Gastrocnemius medialis (tissue), 4 donors: Measurements from ENCODE around the gene SYTL2. TPM values are rescaled to one million over a fixed set of nuclear protein-coding genes. Genes with fewer than 3 reads are reported as not detected.
A peak's percentile ranks its signal among the peaks of the same experiment; 100 is the strongest.

Experiments used
- ATAC-seq, 2 donors: fragments of 150-250 bp; one replicate each; pipeline ENCODE4 v1.9.1; 2016
- DNase-seq, 2 donors: peaks; one replicate each; pipeline ENCODE4 v3.0.0-alpha.2; 2019
- H3K27ac ChIP-seq, 4 donors: fragments of 200-600 bp; sonication (generic); 1 replicate in 1 of 4; 2 replicates in 3 of 4; pipeline ENCODE4 v1.5.1; 2016 to 2018; ENCODE audit warnings: mild to moderate bottlenecking in 2 of 4, moderate library complexity in 1 of 4
- H3K27me3 ChIP-seq, 3 donors: fragments of 200-600 bp; sonication (generic) in 2 of 3; 1 replicate in 1 of 3; 2 replicates in 2 of 3; pipeline versions ENCODE4 v1.5.1 to v1.6.0; 2016 to 2019; ENCODE audit warnings: mild to moderate bottlenecking in 1 of 3, moderate library complexity in 1 of 3
- H3K36me3 ChIP-seq, 2 donors: fragments of 200-600 bp; sonication (generic) in 1 of 2; one replicate each; pipeline ENCODE4 v1.5.1; 2017 to 2018
- H3K4me1 ChIP-seq, 2 donors: fragments of 200-600 bp; sonication (generic) in 1 of 2; one replicate each; pipeline ENCODE4 v1.5.1; 2016 to 2017; ENCODE audit warnings: mild to moderate bottlenecking in 2 of 2
- H3K4me3 ChIP-seq, 4 donors: fragments of 200-600 bp; sonication (generic) in 3 of 4; 1 replicate in 1 of 4; 2 replicates in 3 of 4; pipeline ENCODE4 v1.5.1; 2016 to 2019; ENCODE audit warnings: mild to moderate bottlenecking in 2 of 4
- H3K9me3 ChIP-seq, 3 donors: fragments of 200-600 bp; sonication (generic) in 2 of 3; 1 replicate in 1 of 3; 2 replicates in 2 of 3; pipeline ENCODE4 v1.5.1; 2016 to 2019
- POLR2A ChIP-seq, 2 donors: fragments of 450-650 bp; IDR thresholded peaks; one replicate each; pipeline ENCODE4 v1.6.1; 2017; ENCODE audit warnings: antibody characterized with exemption in 2 of 2, mild to moderate bottlenecking in 2 of 2, moderate library complexity in 2 of 2
- in situ Hi-C, 4 donors: fragments of 200-750 bp; cut with MboI; loops; one replicate each; pipeline versions ENCODE4 v1.15.0 to v1.8.0; 2017; ENCODE audit warnings: low sequenced_read_pairs in 4 of 4
- intact Hi-C: fragments of 100-400 bp; cut with DNase I; formaldehyde crosslinking; loops from one replicate; pipeline ENCODE4 v1.15.1; 2023; ENCODE audit warnings: low total_unique reads
- total RNA-seq, 4 donors: library from RNA; depleted of rRNA; stranded (reverse); fragments of >200 nt; gene quantifications; one replicate each; pipeline versions ENCODE4 v1.1.0 to v1.2.3, GENCODE V29; 2016
- TF ChIP-seq, protein P1 (sequence below), 5 experiments: fragments of 450-650 bp in 3 of 5; fragments of 200-600 bp in 2 of 5; sonication (generic) in 2 of 5; IDR thresholded peaks in 4 of 5; conservative IDR thresholded peaks in 1 of 5; 1 replicate in 4 of 5; 2 replicates in 1 of 5; pipeline ENCODE4 v1.5.1; 2016 to 2019; ENCODE audit warnings: antibody characterized with exemption in 5 of 5, mild to moderate bottlenecking in 3 of 5, moderate library complexity in 3 of 5

Gene SYTL2
- total RNA-seq, 4 donors from 2014 or later = 0.97 to 11.9 (median 2.7) TPM

DNA sequence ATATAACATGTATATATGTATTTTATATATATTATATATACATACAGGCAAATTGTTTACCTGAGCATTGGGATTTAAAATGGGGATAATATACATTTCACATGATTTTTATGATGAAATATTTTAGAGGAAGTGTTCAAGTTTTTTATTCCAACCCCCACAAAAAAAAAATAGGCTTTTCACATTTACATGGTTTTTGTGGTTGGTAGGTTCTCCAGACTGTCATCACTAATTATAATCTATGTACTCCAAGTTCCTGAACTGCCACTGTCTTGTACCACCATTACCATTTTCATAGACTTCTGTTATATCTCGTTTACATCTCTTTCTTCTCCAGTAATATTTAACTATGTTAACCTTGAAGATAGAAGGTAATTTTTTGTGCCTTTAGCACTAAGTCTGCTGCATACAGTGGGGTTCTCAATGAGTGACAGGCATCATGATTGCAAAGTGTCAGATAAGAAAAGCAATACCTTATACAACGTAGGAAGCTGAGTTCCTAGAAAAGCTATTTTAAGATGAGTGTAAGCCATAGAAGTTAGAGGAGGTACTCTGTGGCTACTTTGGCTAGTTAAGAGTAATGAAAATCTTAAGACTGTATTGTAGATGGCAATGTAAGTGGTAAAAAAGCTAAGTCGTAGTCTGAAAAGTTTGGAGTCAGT is 158.0 kb downstream of the SYTL2 start:
- H3K4me1 ChIP-seq = peaks cover 11 to 24% of the 10 kb centered on the region in 2 donors
- DNase-seq (no peak), ATAC-seq (no peak)
- in situ Hi-C loops (loop anchor here in 1 of 4 donors (25.0 kb wide), 1 partner anchor 384 kb away; no protein-coding TSS in a partner anchor), intact Hi-C loops (no loop called here)
- peaks cover 0 to 24% of the 10 kb centered on the region in 2 donors for H3K36me3 ChIP-seq
- no peak for TF ChIP-seq POLR2A (IDR thresholded peaks at IDR 0.05)
- TF ChIP-seq, protein P1, sequence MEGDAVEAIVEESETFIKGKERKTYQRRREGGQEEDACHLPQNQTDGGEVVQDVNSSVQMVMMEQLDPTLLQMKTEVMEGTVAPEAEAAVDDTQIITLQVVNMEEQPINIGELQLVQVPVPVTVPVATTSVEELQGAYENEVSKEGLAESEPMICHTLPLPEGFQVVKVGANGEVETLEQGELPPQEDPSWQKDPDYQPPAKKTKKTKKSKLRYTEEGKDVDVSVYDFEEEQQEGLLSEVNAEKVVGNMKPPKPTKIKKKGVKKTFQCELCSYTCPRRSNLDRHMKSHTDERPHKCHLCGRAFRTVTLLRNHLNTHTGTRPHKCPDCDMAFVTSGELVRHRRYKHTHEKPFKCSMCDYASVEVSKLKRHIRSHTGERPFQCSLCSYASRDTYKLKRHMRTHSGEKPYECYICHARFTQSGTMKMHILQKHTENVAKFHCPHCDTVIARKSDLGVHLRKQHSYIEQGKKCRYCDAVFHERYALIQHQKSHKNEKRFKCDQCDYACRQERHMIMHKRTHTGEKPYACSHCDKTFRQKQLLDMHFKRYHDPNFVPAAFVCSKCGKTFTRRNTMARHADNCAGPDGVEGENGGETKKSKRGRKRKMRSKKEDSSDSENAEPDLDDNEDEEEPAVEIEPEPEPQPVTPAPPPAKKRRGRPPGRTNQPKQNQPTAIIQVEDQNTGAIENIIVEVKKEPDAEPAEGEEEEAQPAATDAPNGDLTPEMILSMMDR (IDR thresholded peaks at IDR 0.05 in 4 of 5, conservative IDR thresholded peaks at IDR 0.05 in 1 of 5) = no peak
- no peaks in the 10 kb centered on the region for H3K9me3 ChIP-seq
- no peak overlapping the region for H3K27ac ChIP-seq
- no peaks in the 10 kb centered on the region for H3K27me3 ChIP-seq
- H3K4me3 ChIP-seq = no peak overlapping the region

DNA sequence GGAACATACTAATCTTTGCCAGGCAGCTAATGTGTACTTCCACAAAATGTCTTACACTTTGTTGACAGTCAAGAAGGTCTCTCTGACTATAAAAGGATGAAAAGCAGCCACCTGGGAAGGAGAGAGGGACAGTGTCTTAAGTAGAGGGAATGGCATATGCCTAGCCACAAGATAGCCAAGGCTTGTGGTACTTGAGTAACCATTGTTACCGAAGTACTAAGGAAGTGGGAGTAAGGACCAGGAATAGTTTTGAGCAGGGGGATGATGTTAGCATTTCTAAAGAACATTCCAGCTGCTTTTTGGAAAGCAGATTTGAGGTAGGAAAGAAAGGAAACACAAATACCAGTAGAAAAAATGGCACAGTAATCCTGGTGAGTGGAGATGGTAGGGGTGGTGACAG is 159.8 kb downstream of the SYTL2 start:
- Histone ChIP-seq H3K4me3 (no peak overlapping the region), H3K36me3 (peaks cover 0 to 7% of the 10 kb centered on the region in 2 donors), H3K4me1 (peaks cover 10 to 22% of the 10 kb centered on the region in 2 donors), H3K27ac (no peak overlapping the region), H3K9me3 (no peaks in the 10 kb centered on the region), H3K27me3 (no peaks in the 10 kb centered on the region)
- intact Hi-C loops (no loop called here), in situ Hi-C loops (loop anchor here in 1 of 4 donors (25.0 kb wide), 1 partner anchor 386 kb away; no protein-coding TSS in a partner anchor)
- TF ChIP-seq POLR2A (IDR thresholded peaks at IDR 0.05) = no peak
- TF ChIP-seq, protein P1 (IDR thresholded peaks at IDR 0.05 in 4 of 5, conservative IDR thresholded peaks at IDR 0.05 in 1 of 5) = no peak
- DNase-seq (no peak), ATAC-seq (no peak)

DNA sequence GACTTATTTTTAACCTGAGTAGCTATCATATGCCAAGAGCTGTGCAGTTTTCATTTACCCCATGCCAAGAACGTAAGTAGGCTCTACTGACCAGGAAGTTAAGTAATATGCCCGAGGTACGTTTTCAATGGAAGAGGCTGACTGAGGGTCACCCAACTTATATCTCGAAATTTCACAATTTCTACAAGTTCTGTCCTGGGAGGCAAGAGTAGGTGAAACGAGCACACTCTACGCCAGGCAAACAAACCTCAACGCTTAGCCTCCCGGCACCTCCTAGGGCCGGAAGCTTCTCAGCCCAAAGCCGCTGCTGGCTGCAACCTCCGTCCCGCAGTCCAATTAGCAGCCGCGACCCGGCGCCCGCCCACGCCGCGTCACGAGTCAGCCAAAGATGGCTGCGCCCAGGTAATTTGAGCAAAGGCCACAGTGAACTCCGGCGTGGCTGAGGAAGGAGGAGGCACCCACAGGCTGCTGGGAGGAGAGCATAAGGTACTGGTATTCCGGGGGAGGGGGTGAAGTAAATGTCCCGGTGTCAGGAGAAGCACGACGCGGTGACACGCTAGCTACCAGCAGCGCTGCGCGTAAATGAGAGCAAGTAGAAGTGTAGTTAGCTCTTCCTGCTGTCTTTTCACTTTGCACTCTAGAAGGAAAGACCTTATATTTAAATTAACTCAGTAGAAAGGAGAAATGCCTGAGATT is 163.2 kb downstream of the SYTL2 start, which contains the start of gene TMEM126A:
Gene TMEM126A, plus strand, starts transcription at position 364 of the 696 bp plus-strand sequence. CDS start 2,289 bp downstream, outside the sequence.
- intact Hi-C loops = loop anchor here (1.0 to 5.0 kb wide), 3 partner anchors 17 to 600 kb away; partner anchors contain the start of gene CREBZF
- in situ Hi-C loops = loop anchor here in 1 of 4 donors (25.0 kb wide), 1 partner anchor 415 kb away; the partner anchor contains the start of gene PICALM

GRCh38 chr11:85647078-85647477 is 163.9 kb downstream of the SYTL2 start:
- ATAC-seq (peak in 1 of 2 donors; percentile 11), DNase-seq (no peak)
- intact Hi-C loops (loop anchor here (1.0 to 5.0 kb wide), 2 partner anchors 18 to 600 kb away; no protein-coding TSS in a partner anchor), in situ Hi-C loops (loop anchor here in 1 of 4 donors (25.0 kb wide), 1 partner anchor 415 kb away; the partner anchor contains the start of gene PICALM)
- Histone ChIP-seq H3K27me3 (no peaks in the 10 kb centered on the region), H3K4me1 (peaks cover 14 to 19% of the 10 kb centered on the region in 2 donors), H3K36me3 (no peaks in the 10 kb centered on the region), H3K27ac (peak overlapping the region; percentile 80 to 89 (median 88)), H3K4me3 (peak overlapping the region; percentile 65 to 80 (median 72)), H3K9me3 (no peaks in the 10 kb centered on the region)
- TF ChIP-seq, protein P1 (IDR thresholded peaks at IDR 0.05 in 4 of 5, conservative IDR thresholded peaks at IDR 0.05 in 1 of 5) = no peak
- TF ChIP-seq POLR2A (IDR thresholded peaks at IDR 0.05) = no peak

More for the DNA sequence above, 163.2 kb downstream of the SYTL2 start, which contains the start of gene TMEM126A:
- DNase-seq = peak; percentile 81 to 86
- H3K4me1 ChIP-seq = peaks cover 14 to 19% of the 10 kb centered on the region in 2 donors
- H3K27ac ChIP-seq = peak within 1 kb of the TSS; percentile 80 to 89 (median 88)
- no peaks in the 10 kb centered on the region for H3K36me3 ChIP-seq
- H3K27me3 ChIP-seq = no peaks in the 10 kb centered on the region
- peak within 1 kb of the TSS; percentile 65 to 80 (median 72) for H3K4me3 ChIP-seq
- TF ChIP-seq, protein P1 (IDR thresholded peaks at IDR 0.05 in 4 of 5, conservative IDR thresholded peaks at IDR 0.05 in 1 of 5) = no peak
- TF ChIP-seq POLR2A (IDR thresholded peaks at IDR 0.05) = peak; percentile 34 to 56
- H3K9me3 ChIP-seq = no peaks in the 10 kb centered on the region
- peak; percentile 96 for ATAC-seq

Other genes with a start within 250 kb of the SYTL2 start
- gene DLG2, start 183.8 kb downstream of the SYTL2 start, total RNA-seq = 1 to 10 TPM; 1.3 to 4.7 (median 2.4) TPM
- 10 to 100 TPM; 13.6 to 38.6 (median 28.6) TPM for gene TMEM126B, start 182.5 kb downstream of the SYTL2 start, total RNA-seq
- gene TMEM126A, start 163.2 kb downstream of the SYTL2 start, total RNA-seq = 10 to 100 TPM; 23.9 to 46.8 (median 35.3) TPM
- gene CREBZF, start 146.0 kb downstream of the SYTL2 start, total RNA-seq = 10 to 100 TPM; 15.3 to 52.3 (median 16.4) TPM
- gene CCDC89, start 124.9 kb downstream of the SYTL2 start, total RNA-seq = under 1 TPM in 1 of 4 donors, not detected in 3; 0.29 TPM
- not detected for gene CCDC83, start 44.2 kb upstream of the SYTL2 start, total RNA-seq